GM18520 (cell line): ENCODE data around the gene TMEM107.

Source experiments
- ATAC-seq: cut with Tn5 transposase; IDR thresholded peaks from one replicate; pipeline ENCODE4 v1.9.1; 2021; ENCODE audit not compliant: unreplicated experiment

Gene TMEM107

DNA sequence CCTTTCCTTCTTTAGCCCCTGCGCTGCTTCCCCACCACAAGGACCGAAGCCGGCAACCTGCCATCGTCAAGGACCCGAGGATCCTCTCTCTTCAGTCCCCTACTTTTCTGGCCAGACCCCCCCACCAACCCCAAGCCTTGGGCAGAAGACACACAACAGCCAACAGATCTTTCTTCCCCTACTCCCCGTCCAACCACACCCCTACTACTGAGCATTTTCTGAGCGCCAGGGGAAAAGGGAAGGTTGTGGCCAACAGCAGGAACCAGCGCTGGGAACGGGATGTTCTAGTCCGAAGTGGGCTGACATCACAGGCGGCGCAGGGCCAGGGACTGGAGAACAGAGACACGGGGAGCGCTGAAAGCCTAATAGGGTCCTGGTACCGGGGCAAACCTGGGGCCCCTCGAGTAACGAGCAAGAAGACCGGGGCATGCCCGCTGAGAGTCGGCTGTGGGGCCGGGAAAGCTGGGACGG is 24.5 kb downstream of the TMEM107 start:
- ATAC-seq = no peak

DNA sequence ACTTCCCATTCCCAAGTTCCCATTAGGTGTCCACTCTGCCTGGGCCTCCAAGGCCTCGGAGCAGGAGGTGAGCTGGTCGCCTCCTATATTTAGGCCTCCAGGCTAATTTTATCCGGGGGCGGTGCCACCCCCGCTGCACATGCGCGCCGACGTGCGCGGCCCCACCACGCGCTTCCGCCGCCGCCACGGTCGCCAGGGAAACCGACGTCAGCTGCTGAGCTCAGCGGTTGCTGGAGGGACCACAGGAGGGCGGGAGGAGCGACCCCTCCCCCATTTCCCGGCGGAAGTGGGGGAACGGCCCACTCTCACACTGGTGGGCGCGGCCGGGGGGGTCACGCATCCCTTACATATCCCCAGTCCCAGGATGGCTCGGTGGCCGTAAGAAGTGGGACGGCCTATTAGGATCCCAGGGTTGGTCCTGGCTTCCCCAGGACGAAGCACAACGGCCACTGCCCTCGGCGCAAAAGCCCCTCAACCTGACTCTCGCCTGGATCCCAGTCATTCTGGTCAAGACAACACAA is 25.0 kb downstream of the TMEM107 start:
- peak; percentile 35 for ATAC-seq

DNA sequence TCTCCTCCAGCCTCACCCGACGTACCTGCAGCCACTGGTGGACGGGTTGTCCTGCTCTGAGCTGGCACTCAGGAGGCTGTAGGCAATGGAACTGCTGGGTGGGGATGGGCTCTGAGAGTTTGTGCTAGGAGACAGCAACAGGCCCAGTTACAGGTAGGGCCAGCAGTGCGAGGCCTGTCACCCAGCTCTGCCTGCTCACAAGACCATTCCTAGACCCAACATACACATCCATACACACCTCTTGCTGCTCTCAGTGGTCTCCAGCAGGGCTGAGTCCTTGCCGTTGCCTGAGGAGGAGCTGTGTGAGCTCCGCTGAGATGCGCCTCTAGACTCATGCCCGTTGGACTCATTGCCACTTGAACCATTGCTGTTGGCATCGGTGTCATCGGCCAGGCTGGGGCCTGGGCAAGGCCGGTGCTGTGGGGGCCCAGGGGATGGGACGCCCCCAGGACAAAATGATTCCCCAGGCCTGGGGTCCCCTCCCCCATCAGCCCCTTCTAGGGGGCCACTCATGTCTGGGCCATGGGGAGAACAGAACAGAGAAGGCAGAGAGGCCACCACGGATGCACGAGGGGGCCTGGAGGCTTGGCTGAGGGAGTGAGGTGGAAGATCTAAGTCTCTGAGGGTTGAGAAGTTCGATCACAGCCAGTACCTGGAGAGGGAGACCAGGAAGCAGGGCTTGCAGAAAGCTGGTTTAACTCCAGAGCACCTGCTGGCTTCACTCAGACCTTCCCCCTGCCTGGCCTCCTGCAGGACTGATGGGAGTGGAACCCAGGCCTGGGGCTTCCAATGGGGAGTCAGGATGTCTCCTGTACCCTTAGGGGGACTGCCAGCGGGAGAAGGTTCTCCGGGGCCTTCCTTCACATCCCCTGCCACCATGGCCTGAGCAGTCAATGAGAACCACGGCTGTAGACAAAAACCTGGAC is 25.7 kb downstream of the TMEM107 start:
- ATAC-seq = no peak

DNA sequence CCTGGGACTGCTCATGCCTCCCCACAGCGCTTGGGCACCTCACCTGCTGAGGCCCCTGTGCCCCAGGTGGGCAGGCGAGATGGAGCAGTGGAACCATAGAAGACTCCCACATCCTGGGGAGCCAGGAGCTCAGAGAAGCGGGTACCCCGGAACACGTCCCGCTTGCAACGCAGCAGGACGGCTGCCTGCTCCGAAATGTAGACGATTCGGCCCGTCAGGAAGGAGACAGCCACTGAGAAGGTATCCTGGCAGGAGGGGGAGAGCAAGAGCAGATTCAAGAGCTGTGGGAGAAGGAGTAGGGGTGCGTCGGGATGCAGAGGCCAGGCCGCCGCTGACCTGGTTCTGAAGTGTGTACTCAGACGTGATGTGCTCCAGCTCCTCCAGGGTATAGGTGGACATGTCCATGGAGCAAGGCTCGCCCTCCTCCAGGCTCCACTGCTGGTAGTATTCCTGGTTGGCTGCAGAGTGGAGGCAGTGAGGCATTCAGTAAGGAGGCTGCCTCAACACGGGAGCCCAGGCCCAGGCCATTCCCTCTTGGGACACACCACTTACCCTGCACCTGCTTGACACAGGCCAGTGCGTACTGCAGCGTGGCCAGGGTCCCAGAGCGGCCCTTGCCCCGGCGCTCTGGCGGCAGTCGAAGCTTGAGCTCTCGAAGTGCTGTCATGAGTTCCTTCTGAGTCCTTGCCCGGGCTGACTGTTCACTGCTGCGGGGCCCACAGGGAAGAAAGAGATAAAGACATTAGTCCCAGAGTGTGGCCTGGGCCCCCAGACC is 26.6 kb downstream of the TMEM107 start:
- ATAC-seq = no peak

DNA sequence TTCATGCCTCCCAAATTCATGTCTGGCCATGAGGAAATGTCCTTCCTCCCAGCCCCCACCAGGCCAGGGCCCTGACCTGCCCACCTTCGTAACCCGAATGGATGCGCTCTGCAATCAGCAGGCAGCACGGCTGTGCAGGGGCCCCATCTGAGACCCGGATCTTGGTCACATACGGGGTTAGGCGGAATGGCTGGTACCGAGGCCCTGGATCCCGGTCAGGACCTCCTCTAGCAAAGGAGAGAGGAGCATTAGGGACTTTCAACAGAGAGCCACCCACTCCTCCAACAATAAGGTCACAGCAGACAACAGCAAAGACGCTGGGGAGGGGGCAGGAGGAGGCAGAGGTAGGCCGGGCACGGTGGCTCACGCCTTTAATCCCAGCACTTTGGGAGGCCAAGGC is 27.6 kb downstream of the TMEM107 start:
- no peak for ATAC-seq

GRCh38 chr17:8147805-8148404 is 28.3 kb downstream of the TMEM107 start:
- ATAC-seq = no peak

DNA sequence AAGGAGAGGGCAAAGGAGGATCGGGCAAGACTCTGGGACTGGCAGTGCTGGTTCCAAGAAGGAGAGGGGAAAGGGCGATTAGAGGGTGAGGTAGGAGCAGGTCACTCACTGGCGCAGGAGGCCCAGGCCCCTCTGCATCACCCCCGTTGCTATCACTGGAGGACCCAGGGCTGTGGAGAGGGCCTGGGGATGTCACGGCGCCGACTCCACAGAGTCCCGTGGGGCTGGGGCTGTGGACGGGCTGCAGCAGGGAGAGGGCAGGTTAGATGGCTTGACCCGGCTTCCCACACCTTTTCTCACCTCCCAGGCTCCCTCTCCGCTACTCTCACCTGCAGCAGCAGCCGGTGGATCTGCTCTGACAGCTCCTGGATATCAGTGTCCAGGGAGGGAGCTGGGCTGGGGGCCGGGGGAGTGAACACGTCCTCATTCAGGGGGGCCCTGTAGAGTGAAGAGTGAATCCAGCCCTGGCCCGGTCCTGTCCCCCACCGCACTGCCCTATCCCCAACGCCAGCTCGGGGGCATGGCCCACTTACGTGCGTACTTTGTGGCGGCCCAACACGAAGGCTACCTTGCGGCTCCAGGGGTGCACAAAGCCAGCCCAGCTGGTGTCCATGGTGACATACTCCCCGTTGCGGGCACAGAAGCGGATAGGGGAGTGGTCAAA is 28.9 kb downstream of the TMEM107 start:
- ATAC-seq = no peak

DNA sequence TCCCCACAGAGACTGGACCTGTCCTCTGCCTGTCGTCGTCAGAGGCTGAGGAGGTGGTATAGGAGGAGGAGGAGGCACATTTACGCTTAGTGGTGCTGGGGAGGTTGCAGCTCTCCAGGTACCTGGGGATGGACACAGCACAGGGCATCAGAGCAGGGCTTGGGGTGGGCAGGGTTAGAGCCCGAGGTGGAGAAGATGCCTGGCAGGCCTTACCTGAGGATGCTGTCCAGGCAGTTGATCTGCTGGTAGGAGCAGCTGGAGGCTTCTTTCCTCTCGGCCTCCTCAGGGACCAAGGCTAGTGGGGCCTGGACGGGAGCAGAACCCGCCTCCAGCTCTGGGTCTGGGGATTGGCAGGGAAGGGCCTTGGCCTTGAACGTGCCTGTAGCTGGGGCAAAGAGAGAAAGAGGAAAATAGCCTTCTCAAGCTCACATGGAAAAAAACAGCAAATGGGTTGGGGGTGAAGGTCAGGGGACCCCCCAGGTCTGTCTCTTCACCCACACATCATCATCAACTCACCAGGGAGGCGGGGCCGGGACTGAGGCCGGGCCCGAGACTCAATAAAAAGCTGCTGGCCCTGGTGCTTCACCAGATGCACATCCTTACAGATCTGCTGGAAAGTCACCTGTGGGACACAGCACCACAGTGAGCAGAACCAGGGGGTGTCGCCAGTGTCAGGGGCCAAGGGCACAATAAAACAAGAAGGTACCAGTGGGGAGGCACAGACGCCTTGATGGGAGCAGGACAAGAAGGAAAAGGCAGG is 29.6 kb downstream of the TMEM107 start:
- no peak for ATAC-seq

DNA sequence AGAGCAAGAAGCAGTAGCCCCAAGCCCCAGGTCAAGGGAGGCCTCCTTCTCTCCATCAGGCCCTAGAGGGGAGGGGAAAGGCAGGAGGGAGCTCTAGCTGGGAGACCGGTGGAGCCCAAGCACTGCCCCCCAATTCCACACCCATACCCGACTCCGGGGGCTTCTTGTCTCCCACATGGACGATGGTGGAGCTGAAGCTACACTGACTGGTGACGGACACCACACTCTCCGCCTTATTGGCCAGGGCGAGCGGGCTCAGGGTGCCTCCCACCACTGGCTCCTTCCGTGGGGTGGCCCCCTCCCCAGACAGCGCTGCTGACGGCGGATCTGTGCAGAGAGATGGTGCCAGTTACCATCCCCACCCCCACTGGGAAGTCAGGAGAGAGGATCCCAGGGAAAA is 30.4 kb downstream of the TMEM107 start:
- ATAC-seq = no peak

- ATAC-seq = no peak
These were observed 31.6 kb downstream of the TMEM107 start for GRCh38 chr17:8144401-8145231.

- no peak for ATAC-seq
These were observed 32.4 kb downstream of the TMEM107 start for GRCh38 chr17:8143581-8144400.

- no peak for ATAC-seq
These were observed 33.1 kb downstream of the TMEM107 start for GRCh38 chr17:8142887-8143580.

- ATAC-seq = no peak
These were observed 33.9 kb downstream of the TMEM107 start for GRCh38 chr17:8142158-8142886.

DNA sequence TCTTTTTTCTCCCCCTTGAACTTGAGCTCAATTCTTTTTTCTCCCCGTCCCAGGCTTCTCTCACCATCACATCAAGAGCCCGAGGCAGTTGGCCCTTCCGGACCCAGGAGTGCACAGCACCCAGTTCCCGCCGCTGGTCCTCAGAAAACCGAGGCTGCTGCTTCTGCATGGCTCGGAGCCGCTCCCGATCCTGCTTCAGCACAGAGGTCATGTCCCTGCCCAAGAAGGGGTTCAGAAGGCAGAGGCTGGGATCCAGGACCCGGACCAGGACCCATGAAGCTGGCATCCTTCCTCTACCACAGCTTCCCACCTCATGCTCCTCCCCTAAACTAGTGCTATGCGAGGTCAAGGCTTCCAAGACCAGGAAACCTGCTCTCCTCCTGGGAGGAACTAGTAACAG is 34.4 kb downstream of the TMEM107 start:
- no peak for ATAC-seq

GRCh38 chr17:8141045-8141444 is 35.1 kb downstream of the TMEM107 start:
- ATAC-seq = no peak

GRCh38 chr17:8140065-8141029 is 35.8 kb downstream of the TMEM107 start:
- ATAC-seq = no peak
